GM18520 (cell line): Measurements from ENCODE around the gene VAT1.

Source experiments
- ATAC-seq: cut with Tn5 transposase; IDR thresholded peaks from one replicate; pipeline ENCODE4 v1.9.1; 2021; ENCODE audit not compliant: unreplicated experiment

Gene VAT1

GRCh38 chr17:43027091-43028032, 5.2 kb upstream of the VAT1 start:
- no peak for ATAC-seq

- no peak for ATAC-seq
Measured at GRCh38 chr17:43026595-43026994, 4.4 kb upstream of the VAT1 start.

- ATAC-seq, result no peak
Measured at GRCh38 chr17:43025766-43026537, 3.8 kb upstream of the VAT1 start.

- no peak for ATAC-seq
Measured at GRCh38 chr17:43025290-43025657, 3.1 kb upstream of the VAT1 start.

GRCh38 chr17:43024407-43025289, 2.5 kb upstream of the VAT1 start, which contains the start of gene RND2:
Gene RND2 (plus strand): TSS chr17:43025231. CDS start chr17:43025348, 117 bp downstream.
- ATAC-seq, result no peak

- no peak for ATAC-seq
Measured at GRCh38 chr17:43020789-43021740, 1.1 kb downstream of the VAT1 start.

- no peak for ATAC-seq
Measured at GRCh38 chr17:43020030-43020621, 2.1 kb downstream of the VAT1 start.

GRCh38 chr17:43019418-43019817, 2.8 kb downstream of the VAT1 start:
- no peak for ATAC-seq

GRCh38 chr17:43018932-43019331, 3.3 kb downstream of the VAT1 start:
- ATAC-seq, result no peak

GRCh38 chr17:43018008-43018853, 4.0 kb downstream of the VAT1 start:
- ATAC-seq, result no peak

GRCh38 chr17:43016216-43016615, 6.0 kb downstream of the VAT1 start:
- ATAC-seq, result no peak

GRCh38 chr17:43015579-43015978, 6.6 kb downstream of the VAT1 start:
- ATAC-seq, result no peak

GRCh38 chr17:43014649-43015542, 7.3 kb downstream of the VAT1 start:
- ATAC-seq, result no peak

GRCh38 chr17:43014020-43014648, 8.1 kb downstream of the VAT1 start:
- no peak for ATAC-seq

- no peak for ATAC-seq
Measured at GRCh38 chr17:43013296-43013695, 8.9 kb downstream of the VAT1 start.

GRCh38 chr17:43011728-43012472, 10.3 kb downstream of the VAT1 start:
- ATAC-seq, result no peak
